ENCODE measurements around the gene PCDHGC4.

DNA sequence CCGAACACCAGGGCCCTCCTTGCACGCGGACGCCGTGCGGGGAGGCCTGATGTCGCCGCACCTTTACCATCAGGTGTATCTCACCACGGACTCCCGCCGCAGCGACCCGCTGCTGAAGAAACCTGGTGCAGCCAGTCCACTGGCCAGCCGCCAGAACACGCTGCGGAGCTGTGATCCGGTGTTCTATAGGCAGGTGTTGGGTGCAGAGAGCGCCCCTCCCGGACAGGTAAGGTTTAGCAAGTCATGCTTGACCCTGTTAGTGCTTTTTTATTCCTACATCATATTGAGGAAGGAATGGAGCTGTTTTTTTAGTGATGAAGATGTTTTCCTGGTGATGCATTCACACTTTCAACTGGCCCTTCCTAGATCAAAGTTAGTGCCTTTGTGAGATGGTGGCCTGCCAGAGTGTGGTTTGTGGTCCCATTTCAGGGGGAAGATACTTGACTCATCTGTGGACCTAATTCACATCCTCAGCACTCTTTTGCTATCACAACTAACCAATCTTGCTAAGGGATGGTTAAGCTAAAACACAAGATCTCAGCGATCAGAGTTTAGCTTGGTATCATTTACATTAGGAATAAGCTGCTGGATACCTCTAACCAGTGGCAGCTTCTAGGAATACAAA is 6.4 kb upstream of the PCDHGC4 start:
- peak; percentile 31 to 56 (median 53) for TF ChIP-seq CTCF (IDR thresholded peaks at IDR 0.05)
- no peak for TF ChIP-seq POLR2A (IDR thresholded peaks at IDR 0.05)
